ENCODE data around the gene PPP6R3.

PPP6R3 gene

DNA sequence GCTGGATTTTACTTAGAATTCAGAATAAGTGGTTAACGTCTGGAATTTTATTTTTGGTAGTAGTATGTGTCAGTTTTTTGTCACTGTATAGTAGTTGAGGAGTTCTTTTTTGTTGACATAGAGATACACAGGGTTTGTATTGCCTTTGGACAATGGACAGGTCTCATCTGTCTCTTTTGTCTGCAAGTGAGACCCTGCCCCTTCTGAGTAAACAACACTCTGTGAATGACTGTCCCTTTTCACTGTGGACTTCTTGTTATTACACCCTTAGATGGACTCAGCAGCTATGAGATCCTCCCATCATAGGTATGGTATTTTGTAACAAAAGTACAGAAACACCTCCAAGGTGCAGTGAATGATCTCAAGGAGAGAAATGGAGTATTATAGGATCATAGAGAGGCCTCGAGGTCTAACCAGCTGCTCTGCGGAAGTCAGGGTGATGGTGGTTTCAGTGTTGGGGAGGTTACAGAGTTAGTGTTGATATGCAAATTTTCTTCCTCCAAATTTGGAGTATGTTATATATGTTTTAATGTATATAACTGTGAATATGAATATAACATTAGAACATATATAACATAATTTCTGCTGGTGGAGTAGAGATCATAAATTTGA is 7.8 kb downstream of the PPP6R3 start:
- Histone ChIP-seq H3K36me3 (ENCODE audit: insufficient read depth) (no peaks in the 10 kb centered on the region), H3K4me1 (ENCODE audit: low read depth, poor library complexity, severe bottlenecking) (peaks cover 28% of the 10 kb centered on the region), H3K4me3 (IDR thresholded peaks at IDR 0.05; ENCODE audit: insufficient read depth, low read depth, low read length) (no peak overlapping the region), H4K20me1 (ENCODE audit: insufficient read depth) (peaks cover 65% of the 10 kb centered on the region), H2AFZ (ENCODE audit: low read depth) (no peak overlapping the region), H3K4me2 (no peak overlapping the region), H3K27me3 (ENCODE audit: insufficient read depth, low read depth) (no peaks in the 10 kb centered on the region), H3K27ac (no peak overlapping the region), H3K79me2 (ENCODE audit: insufficient read depth, low read depth) (peaks cover 100% of the 10 kb centered on the region), H3K9ac (no peak overlapping the region)
- no peak for TF ChIP-seq CTCF (conservative IDR thresholded peaks at IDR 0.05; ENCODE audit: low read depth, low read length)

GRCh38 chr11:68469122-68469521 is 8.6 kb downstream of the PPP6R3 start:
- Histone ChIP-seq H3K4me1 (ENCODE audit: low read depth, poor library complexity, severe bottlenecking) (peaks cover 22% of the 10 kb centered on the region), H3K27ac (no peak overlapping the region), H3K36me3 (ENCODE audit: insufficient read depth) (no peaks in the 10 kb centered on the region), H3K79me2 (ENCODE audit: insufficient read depth, low read depth) (peaks cover 100% of the 10 kb centered on the region), H2AFZ (ENCODE audit: low read depth) (no peak overlapping the region), H3K4me3 (IDR thresholded peaks at IDR 0.05; ENCODE audit: insufficient read depth, low read depth, low read length) (no peak overlapping the region), H3K27me3 (ENCODE audit: insufficient read depth, low read depth) (no peaks in the 10 kb centered on the region), H3K4me2 (no peak overlapping the region), H3K9ac (no peak overlapping the region), H4K20me1 (ENCODE audit: insufficient read depth) (peaks cover 65% of the 10 kb centered on the region)
- no peak for TF ChIP-seq CTCF (conservative IDR thresholded peaks at IDR 0.05; ENCODE audit: low read depth, low read length)

DNA sequence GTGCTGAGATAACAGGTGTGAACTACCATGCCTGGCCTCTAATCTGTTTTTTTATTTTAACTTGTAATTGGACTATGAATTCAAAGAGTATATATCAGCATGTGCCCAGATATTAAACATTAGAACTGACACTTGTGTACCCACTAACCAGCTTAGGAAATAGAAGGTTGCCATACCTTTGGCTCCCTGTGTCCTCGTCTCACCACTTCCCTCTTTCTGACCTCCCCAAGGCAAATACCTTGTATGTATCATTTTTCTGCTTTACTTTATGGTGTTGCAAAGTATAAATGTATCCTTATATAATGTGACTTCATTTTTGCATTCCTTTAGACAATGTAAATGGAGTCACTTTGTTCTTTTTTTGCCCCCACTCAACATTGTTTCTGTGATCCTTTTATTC is 9.1 kb downstream of the PPP6R3 start:
- Histone ChIP-seq H3K9ac (no peak overlapping the region), H3K4me1 (ENCODE audit: low read depth, poor library complexity, severe bottlenecking) (peaks cover 22% of the 10 kb centered on the region), H3K4me2 (no peak overlapping the region), H4K20me1 (ENCODE audit: insufficient read depth) (peaks cover 69% of the 10 kb centered on the region), H3K36me3 (ENCODE audit: insufficient read depth) (no peaks in the 10 kb centered on the region), H3K79me2 (ENCODE audit: insufficient read depth, low read depth) (peaks cover 100% of the 10 kb centered on the region), H3K4me3 (IDR thresholded peaks at IDR 0.05; ENCODE audit: insufficient read depth, low read depth, low read length) (no peak overlapping the region), H3K27me3 (ENCODE audit: insufficient read depth, low read depth) (no peaks in the 10 kb centered on the region), H3K27ac (no peak overlapping the region), H2AFZ (ENCODE audit: low read depth) (no peak overlapping the region)
- TF ChIP-seq CTCF (conservative IDR thresholded peaks at IDR 0.05; ENCODE audit: low read depth, low read length): no peak

DNA sequence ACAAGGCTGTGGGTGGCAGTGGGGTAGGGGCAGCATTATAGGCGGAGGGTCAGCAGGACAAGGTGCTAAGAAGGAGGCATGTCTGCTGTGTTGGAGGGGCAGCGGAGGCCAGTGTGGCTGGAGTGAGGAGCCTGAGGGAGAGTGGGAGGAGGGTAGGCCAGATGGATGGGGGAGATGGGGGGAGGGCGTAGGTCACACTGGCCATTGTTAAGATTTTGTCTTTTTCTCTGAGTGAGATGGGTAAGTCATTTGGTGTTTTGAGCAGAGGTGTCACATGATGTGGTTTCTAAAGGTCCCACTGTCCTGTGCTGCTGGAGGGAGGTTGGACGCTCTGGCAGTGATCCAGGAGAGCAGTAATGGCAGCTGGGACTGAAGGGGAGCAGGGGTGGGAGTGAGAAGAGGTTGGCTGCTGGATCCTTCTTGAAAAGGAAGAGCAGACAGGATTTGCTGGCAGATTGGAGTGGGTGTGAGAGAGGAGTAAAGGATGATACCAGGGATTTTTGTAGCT is 9.8 kb downstream of the PPP6R3 start:
- Histone ChIP-seq H3K4me3 (IDR thresholded peaks at IDR 0.05; ENCODE audit: insufficient read depth, low read depth, low read length) (no peak overlapping the region), H4K20me1 (ENCODE audit: insufficient read depth) (peaks cover 65% of the 10 kb centered on the region), H3K27me3 (ENCODE audit: insufficient read depth, low read depth) (no peaks in the 10 kb centered on the region), H3K4me2 (no peak overlapping the region), H3K4me1 (ENCODE audit: low read depth, poor library complexity, severe bottlenecking) (peaks cover 22% of the 10 kb centered on the region), H3K36me3 (ENCODE audit: insufficient read depth) (no peaks in the 10 kb centered on the region), H3K27ac (no peak overlapping the region), H3K79me2 (ENCODE audit: insufficient read depth, low read depth) (peaks cover 99% of the 10 kb centered on the region), H2AFZ (ENCODE audit: low read depth) (no peak overlapping the region), H3K9ac (no peak overlapping the region)
- no peak for TF ChIP-seq CTCF (conservative IDR thresholded peaks at IDR 0.05; ENCODE audit: low read depth, low read length)

All from KMS-11 (cell line).